Psoas muscle (tissue), 8 donors: ENCODE data around the gene SOX8. TPM values are rescaled to one million over a fixed set of nuclear protein-coding genes. Genes with fewer than 3 reads are reported as not detected.

Experiments
- ATAC-seq, 4 donors: fragments of 200-7000 bp; cut with Tn5 transposase; one replicate each; pipeline ENCODE4 v1.9.1; 2020; ENCODE audit warnings: moderate library complexity in 3 of 4, mild to moderate bottlenecking in 2 of 4
- DNase-seq, 2 donors: peaks; one replicate each; pipeline ENCODE4 v3.0.0-alpha.2; 2020
- H3K27ac ChIP-seq: fragments of 200-600 bp; one replicate; pipeline ENCODE4 v1.8.0; 2022
- H3K27me3 ChIP-seq, 3 donors: fragments of 200-600 bp in 1 of 3; one replicate each; pipeline versions ENCODE4 v1.6.1 to v1.8.0; 2013 to 2022; ENCODE audit warnings: low read length in 2 of 3, mild to moderate bottlenecking in 2 of 3, moderate library complexity in 1 of 3; ENCODE audit not compliant: insufficient read depth in 3 of 3
- H3K36me3 ChIP-seq, 2 donors: fragments of 200-600 bp in 1 of 2; one replicate each; pipeline versions ENCODE4 v1.6.1 to v1.8.0; 2013 to 2022; ENCODE audit warnings: low read depth in 1 of 2, mild to moderate bottlenecking in 1 of 2, moderate library complexity in 1 of 2; ENCODE audit not compliant: insufficient read depth in 1 of 2
- H3K4me1 ChIP-seq: fragments of 200-600 bp; one replicate; pipeline ENCODE4 v1.8.0; 2022
- H3K4me3 ChIP-seq: fragments of 200-600 bp; one replicate; pipeline ENCODE4 v1.8.0; 2022; ENCODE audit warnings: mild to moderate bottlenecking
- H3K9me3 ChIP-seq: fragments of 200-600 bp; one replicate; pipeline ENCODE4 v1.8.0; 2022
- CTCF ChIP-seq: fragments of 200-600 bp; IDR thresholded peaks from one replicate; pipeline ENCODE4 v1.8.0; 2022; ENCODE audit warnings: antibody characterized with exemption
- WGBS, 3 donors: extraction: QIAGEN DNeasy Blood & Tissue Kit; methylation state at CpG; one replicate each; pipeline versions ENCODE4 v1.1.6 to v1.1.7; 2013; 5-methylcytosine and 5-hydroxymethylcytosine counted together
- intact Hi-C, 2 donors: fragments of 100-400 bp; cut with DNase I; formaldehyde crosslinking; loops; one replicate each; pipeline versions ENCODE4 v1.11.0 to v1.14.2; 2022
- polyA plus RNA-seq, 3 donors: library from polyadenylated mRNA; stranded (reverse); fragments of 200-250 nt; gene quantifications; one replicate each; pipeline ENCODE4 v1.2.3, GENCODE V29; 2013
- total RNA-seq, 4 donors: library from RNA; stranded (reverse); fragmentation: NEBNext Ultra II Directional in 2 of 4; extraction: Animal tissue kit (Norgen Biotek cat#: 25700) in 2 of 4; gene quantifications; one replicate each; pipeline versions ENCODE4 v1.2.1 to v1.2.4, GENCODE V29; 2021 to 2023
- donor health status: healthy with polysubstance abuse.
- donor health status: DM: no; HTN: no; CAD: no; lungs with moderate emphysema.
- donor health status: Bipolar disorder and iron deficiency.
- donor health status: healthy.
- donor health status: DM: yes; HTN: yes; CAD: no.
- donor health status: DM: no; HTN: no; CAD: no.
- donor health status: DM: no; HTN: no; CAD: no.
- donor health status: DM: yes; HTN: yes; CAD: no.

Gene SOX8
- total and polyA plus RNA-seq, 7 donors, result 0.45 to 5.0 (median 0.74) TPM

- Histone ChIP-seq H3K27ac (no peak overlapping the region), H3K36me3 (peaks cover 0 to 22% of the 10 kb centered on the region in 2 donors), H3K27me3 (peaks cover 0 to 9% (median 0%) of the 10 kb centered on the region in 3 donors), H3K4me1 (peaks cover 12% of the 10 kb centered on the region), H3K4me3 (no peak overlapping the region), H3K9me3 (no peaks in the 10 kb centered on the region)
- intact Hi-C loops, result loop anchor here in 1 of 2 donors (10.0 kb wide), 1 partner anchor 57 kb away; no protein-coding TSS in a partner anchor
- ATAC-seq, result no peak
- WGBS, 3 donors, result 92 to 94% (median 94%) methylated on average over 41 of the region's 41 CpGs
- no peak for DNase-seq
- no peak for TF ChIP-seq CTCF
Measured at GRCh38 chr16:967546-968295, 13.8 kb upstream of the SOX8 start.

DNA sequence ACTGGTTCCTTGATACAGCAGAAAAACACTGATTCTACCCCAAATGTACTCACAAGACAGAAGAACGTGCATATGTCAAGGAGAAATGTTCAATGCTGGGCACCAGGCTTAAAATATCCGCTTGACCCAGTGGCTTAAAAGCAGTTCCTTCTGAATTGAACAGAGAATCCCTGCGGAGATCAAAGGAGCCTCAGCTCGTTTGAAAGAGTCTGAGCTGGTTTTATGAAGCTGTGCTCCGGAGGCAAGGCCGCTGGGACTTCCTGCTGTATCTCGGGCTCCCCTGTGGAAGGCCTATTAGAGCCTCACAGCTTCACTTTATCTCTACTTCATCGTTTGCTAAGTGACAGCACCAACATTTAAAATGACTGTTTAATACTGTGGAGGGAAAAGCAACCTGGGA, 12.9 kb upstream of the SOX8 start:
- WGBS, 3 donors, result 79 to 91% (median 87%) methylated on average over 8 of the region's 8 CpGs
- peaks cover 12% of the 10 kb centered on the region for H3K4me1 ChIP-seq
- intact Hi-C loops, result loop anchor here in 1 of 2 donors (10.0 kb wide), 1 partner anchor 56 kb away; no protein-coding TSS in a partner anchor

GRCh38 chr16:969508-970385, 11.8 kb upstream of the SOX8 start:
- ATAC-seq (peak in 3 of 4 donors; percentile 6 to 32 (median 15)), DNase-seq (peak; percentile 48 to 76)
- Histone ChIP-seq H3K4me3 (peak overlapping the region; percentile 96), H3K9me3 (no peaks in the 10 kb centered on the region), H3K27me3 (peaks cover 0 to 25% (median 6%) of the 10 kb centered on the region in 3 donors), H3K4me1 (peaks cover 12% of the 10 kb centered on the region), H3K27ac (peak overlapping the region; percentile 86), H3K36me3 (peaks cover 0 to 22% of the 10 kb centered on the region in 2 donors)
- WGBS, 3 donors, result 25 to 32% (median 31%) methylated on average over 51 to 55 of the region's 55 CpGs
- intact Hi-C loops, result loop anchor here in 1 of 2 donors (10.0 kb wide), 1 partner anchor 55 kb away; no protein-coding TSS in a partner anchor
- no peak for TF ChIP-seq CTCF

More for the DNA sequence above, 12.9 kb upstream of the SOX8 start:
- no peak for ATAC-seq
- Histone ChIP-seq H3K27me3 (peaks cover 0 to 17% (median 0%) of the 10 kb centered on the region in 3 donors), H3K4me3 (no peak overlapping the region), H3K27ac (no peak overlapping the region), H3K36me3 (peaks cover 0 to 22% of the 10 kb centered on the region in 2 donors), H3K9me3 (no peaks in the 10 kb centered on the region)
- TF ChIP-seq CTCF, result no peak
- no peak for DNase-seq

DNA sequence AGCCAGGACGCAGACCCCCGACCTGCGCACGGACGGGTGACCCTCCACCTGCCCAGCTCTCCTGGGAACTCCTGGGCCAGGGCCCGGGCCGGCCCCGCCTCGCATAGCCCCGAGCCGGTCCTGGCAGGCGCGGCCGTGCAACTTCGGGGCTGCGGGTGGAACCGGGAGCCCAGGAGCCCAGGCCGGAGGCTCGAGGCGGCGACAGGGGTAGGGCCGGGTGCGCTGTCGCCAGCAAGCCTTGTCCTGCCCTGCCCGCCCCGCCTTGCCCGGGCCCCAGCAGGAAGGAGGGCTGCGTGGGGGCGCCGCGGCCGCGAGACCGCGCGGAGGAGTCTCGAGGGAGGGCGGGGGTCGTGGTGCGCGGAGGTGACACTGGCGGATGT, 11.2 kb upstream of the SOX8 start:
- peak overlapping the region; percentile 96 for H3K4me3 ChIP-seq
- ATAC-seq, result peak in 2 of 4 donors; percentile 17 to 33

More for the DNA sequence above, 11.2 kb upstream of the SOX8 start:
- no peaks in the 10 kb centered on the region for H3K9me3 ChIP-seq
- WGBS, 3 donors, result 0 to 1% (median 0%) methylated on average over 12 to 42 of the region's 42 CpGs
- H3K27me3 ChIP-seq, result peaks cover 0 to 27% (median 6%) of the 10 kb centered on the region in 3 donors
- peaks cover 12% of the 10 kb centered on the region for H3K4me1 ChIP-seq
- TF ChIP-seq CTCF, result no peak
- H3K36me3 ChIP-seq, result peaks cover 0 to 22% of the 10 kb centered on the region in 2 donors
- intact Hi-C loops, result no loop called here
- peak overlapping the region; percentile 86 for H3K27ac ChIP-seq
- no peak for DNase-seq
